Vagina (tissue), 2 donors: Measurements from ENCODE around the gene POLR1D. TPM values are rescaled to one million over a fixed set of nuclear protein-coding genes. Genes with fewer than 3 reads are reported as not detected.

ENCODE experiments used
- DNase-seq, 2 donors: peaks; one replicate each; pipeline ENCODE4 v3.0.0-alpha.2; 2017; ENCODE audit errors: extremely low spot score in 2 of 2
- H3K27ac ChIP-seq: fragments of 200-600 bp; sonication (generic); one replicate; pipeline ENCODE4 v1.5.1; 2019
- H3K27me3 ChIP-seq: fragments of 200-600 bp; sonication (generic); one replicate; pipeline ENCODE4 v1.5.1; 2019
- H3K36me3 ChIP-seq, 2 donors: fragments of 200-600 bp; sonication (generic); one replicate each; pipeline ENCODE4 v1.5.1; 2017 to 2019
- H3K4me1 ChIP-seq: fragments of 200-600 bp; sonication (generic); one replicate; pipeline ENCODE4 v1.5.1; 2019
- H3K4me3 ChIP-seq, 2 donors: fragments of 200-600 bp; sonication (generic); 1 replicate in 1 of 2; 2 replicates in 1 of 2; pipeline ENCODE4 v1.5.1; 2016 to 2019
- H3K9me3 ChIP-seq: fragments of 200-600 bp; sonication (generic); one replicate; pipeline ENCODE4 v1.5.1; 2019
- CTCF ChIP-seq, 3 experiments: fragments of 450-650 bp in 2 of 3; fragments of 200-600 bp in 1 of 3; sonication (generic) in 1 of 3; IDR thresholded peaks; one replicate each; pipeline ENCODE4 v1.5.1; 2017 to 2019; ENCODE audit warnings: antibody characterized with exemption in 3 of 3, mild to moderate bottlenecking in 2 of 3, moderate library complexity in 2 of 3
- POLR2A ChIP-seq, 2 donors: fragments of 450-650 bp; IDR thresholded peaks; one replicate each; pipeline ENCODE4 v1.6.1; 2017; ENCODE audit warnings: antibody characterized with exemption in 2 of 2, mild to moderate bottlenecking in 2 of 2, moderate library complexity in 2 of 2
- POLR2AphosphoS5 ChIP-seq, 2 donors: sonication (generic); formaldehyde crosslinking; IDR thresholded peaks; one replicate each; pipeline ENCODE4 v1.9.0; 2017; ENCODE audit warnings: antibody characterized with exemption in 2 of 2, mild to moderate bottlenecking in 2 of 2, low read depth in 1 of 2; ENCODE audit not compliant: insufficient read depth in 1 of 2
- intact Hi-C: fragments of 100-400 bp; cut with DNase I; formaldehyde crosslinking; loops from one replicate; pipeline ENCODE4 v1.15.1; 2023
- total RNA-seq: library from RNA; depleted of rRNA; stranded (reverse); fragments of >200 nt; gene quantifications from one replicate; pipeline ENCODE4 v1.2.3, GENCODE V29; 2016

The POLR1D gene
- total RNA-seq, 1 donor from 2014 or later: 74.2 TPM

GRCh38 chr13:27601803-27602202, 19.9 kb upstream of the POLR1D start:
- TF ChIP-seq CTCF (IDR thresholded peaks at IDR 0.05) (no peak), POLR2A (IDR thresholded peaks at IDR 0.05) (no peak), POLR2AphosphoS5 (IDR thresholded peaks at IDR 0.05; ENCODE audit: insufficient read depth in 1 of 2, low read depth in 1 of 2) (no peak)
- DNase-seq: no peak
- no peaks in the 10 kb centered on the region for H3K27me3 ChIP-seq
- intact Hi-C loops: no loop called here
- no peak overlapping the region for H3K27ac ChIP-seq
- peaks cover 7% of the 10 kb centered on the region for H3K4me1 ChIP-seq
- H3K4me3 ChIP-seq: no peak overlapping the region
- no peaks in the 10 kb centered on the region for H3K36me3 ChIP-seq
- H3K9me3 ChIP-seq: no peaks in the 10 kb centered on the region

- Histone ChIP-seq H3K4me1 (peaks cover 2% of the 10 kb centered on the region), H3K27ac (no peak overlapping the region), H3K4me3 (no peak overlapping the region), H3K9me3 (no peaks in the 10 kb centered on the region), H3K36me3 (no peaks in the 10 kb centered on the region), H3K27me3 (no peaks in the 10 kb centered on the region)
- DNase-seq: no peak
- intact Hi-C loops: no loop called here
- TF ChIP-seq POLR2A (IDR thresholded peaks at IDR 0.05) (no peak), POLR2AphosphoS5 (IDR thresholded peaks at IDR 0.05; ENCODE audit: insufficient read depth in 1 of 2, low read depth in 1 of 2) (no peak), CTCF (IDR thresholded peaks at IDR 0.05) (no peak)
Observed at GRCh38 chr13:27605099-27605498, 16.6 kb upstream of the POLR1D start.

- no peaks in the 10 kb centered on the region for H3K27me3 ChIP-seq
- intact Hi-C loops: no loop called here
- TF ChIP-seq CTCF (IDR thresholded peaks at IDR 0.05): no peak
- TF ChIP-seq POLR2A (IDR thresholded peaks at IDR 0.05): no peak
- TF ChIP-seq POLR2AphosphoS5 (IDR thresholded peaks at IDR 0.05; ENCODE audit: insufficient read depth in 1 of 2, low read depth in 1 of 2): no peak
- no peak overlapping the region for H3K27ac ChIP-seq
- H3K4me3 ChIP-seq: no peak overlapping the region
- H3K4me1 ChIP-seq: no peaks in the 10 kb centered on the region
- DNase-seq: no peak
- no peaks in the 10 kb centered on the region for H3K36me3 ChIP-seq
- H3K9me3 ChIP-seq: no peaks in the 10 kb centered on the region
Observed at GRCh38 chr13:27605610-27606200, 16.0 kb upstream of the POLR1D start.

GRCh38 chr13:27607125-27607524, 14.6 kb upstream of the POLR1D start:
- intact Hi-C loops: no loop called here
- TF ChIP-seq POLR2AphosphoS5 (IDR thresholded peaks at IDR 0.05; ENCODE audit: insufficient read depth in 1 of 2, low read depth in 1 of 2) (peak in 1 of 2 donors; percentile 62), POLR2A (IDR thresholded peaks at IDR 0.05) (no peak)
- Histone ChIP-seq H3K4me1 (no peaks in the 10 kb centered on the region), H3K4me3 (no peak overlapping the region), H3K36me3 (no peaks in the 10 kb centered on the region), H3K9me3 (no peaks in the 10 kb centered on the region), H3K27ac (no peak overlapping the region), H3K27me3 (no peaks in the 10 kb centered on the region)
- no peak for DNase-seq

GRCh38 chr13:27613628-27614027, 8.1 kb upstream of the POLR1D start:
- Histone ChIP-seq H3K9me3 (peaks cover 7% of the 10 kb centered on the region), H3K36me3 (no peaks in the 10 kb centered on the region), H3K4me1 (peaks cover 9% of the 10 kb centered on the region), H3K27me3 (no peaks in the 10 kb centered on the region), H3K4me3 (no peak overlapping the region), H3K27ac (no peak overlapping the region)
- intact Hi-C loops: no loop called here
- TF ChIP-seq CTCF (IDR thresholded peaks at IDR 0.05) (no peak), POLR2AphosphoS5 (IDR thresholded peaks at IDR 0.05; ENCODE audit: insufficient read depth in 1 of 2, low read depth in 1 of 2) (no peak), POLR2A (IDR thresholded peaks at IDR 0.05) (no peak)
- DNase-seq: no peak
